Esophagus muscularis mucosa (tissue), 4 donors: ENCODE results near the gene IL36B. TPM values are rescaled to one million over a fixed set of nuclear protein-coding genes. Genes with fewer than 3 reads are reported as not detected.

ENCODE experiments used
- DNase-seq: peaks from one replicate; pipeline ENCODE4 v3.0.0-alpha.2; 2017; ENCODE audit errors: extremely low spot score
- H3K27ac ChIP-seq, 4 donors: fragments of 200-600 bp; sonication (generic); replicated peaks in 1 of 4; 1 replicate in 3 of 4; 2 replicates in 1 of 4; pipeline ENCODE4 v1.5.1; 2016 to 2019; ENCODE audit warnings: mild to moderate bottlenecking in 1 of 4
- H3K27me3 ChIP-seq, 4 donors: fragments of 200-600 bp; sonication (generic); one replicate each; pipeline versions ENCODE4 v1.5.1 to v1.6.0; 2016 to 2019
- H3K36me3 ChIP-seq, 4 donors: fragments of 200-600 bp; sonication (generic); one replicate each; pipeline ENCODE4 v1.5.1; 2016 to 2019
- H3K4me1 ChIP-seq, 4 donors: fragments of 200-600 bp; sonication (generic); one replicate each; pipeline ENCODE4 v1.5.1; 2016 to 2019
- H3K4me3 ChIP-seq, 4 donors: fragments of 200-600 bp; sonication (generic); 1 replicate in 2 of 4; 2 replicates in 2 of 4; pipeline ENCODE4 v1.5.1; 2016 to 2019; ENCODE audit warnings: mild to moderate bottlenecking in 4 of 4, moderate library complexity in 1 of 4
- H3K9me3 ChIP-seq, 4 donors: fragments of 200-600 bp; sonication (generic); 1 replicate in 3 of 4; 2 replicates in 1 of 4; pipeline ENCODE4 v1.5.1; 2016 to 2019
- CTCF ChIP-seq, 3 experiments: fragments of 200-600 bp in 2 of 3; fragments of 450-650 bp in 1 of 3; sonication (generic) in 2 of 3; IDR thresholded peaks; one replicate each; pipeline ENCODE4 v1.5.1; 2017 to 2019; ENCODE audit warnings: antibody characterized with exemption in 3 of 3, mild to moderate bottlenecking in 2 of 3, moderate library complexity in 1 of 3
- EP300 ChIP-seq: sonication (generic); formaldehyde crosslinking; IDR thresholded peaks from one replicate; pipeline ENCODE4 v1.6.1; 2017; ENCODE audit warnings: antibody characterized with exemption
- POLR2A ChIP-seq: fragments of 450-650 bp; IDR thresholded peaks from one replicate; pipeline ENCODE4 v1.6.1; 2017; ENCODE audit warnings: antibody characterized with exemption, moderate library complexity, mild to moderate bottlenecking, low read depth
- POLR2AphosphoS5 ChIP-seq, 2 donors: sonication (generic); formaldehyde crosslinking; IDR thresholded peaks; one replicate each; pipeline ENCODE4 v1.6.1; 2017; ENCODE audit warnings: antibody characterized with exemption in 2 of 2
- WGBS: methylation state at CpG from one replicate; pipeline ENCODE4 v1.1.5; 2018; 5-methylcytosine and 5-hydroxymethylcytosine counted together
- intact Hi-C: fragments of 100-400 bp; cut with DNase I; formaldehyde crosslinking; loops from one replicate; pipeline ENCODE4 v1.15.1; 2023
- total RNA-seq, 4 donors: library from RNA; depleted of rRNA; stranded (reverse); fragments of >200 nt; gene quantifications; one replicate each; pipeline versions ENCODE4 v1.1.0 to v1.2.1, GENCODE V29; 2016

IL36B gene
- total RNA-seq, 4 donors from 2014 or later, result not detected

GRCh38 chr2:113093613-113093977 is 40.9 kb upstream of the IL36B start:
- TF ChIP-seq EP300, result no peak
- no peak for TF ChIP-seq CTCF (IDR thresholded peaks at IDR 0.05)
- TF ChIP-seq POLR2AphosphoS5 (IDR thresholded peaks at IDR 0.05), result no peak
- no peak for TF ChIP-seq POLR2A
- 54% methylated on average over 2 of the region's 2 CpGs for WGBS
- intact Hi-C loops, result no loop called here
- Histone ChIP-seq H3K4me1 (no peaks in the 10 kb centered on the region), H3K4me3 (no peak overlapping the region), H3K27me3 (peaks cover 0 to 13% (median 0%) of the 10 kb centered on the region in 4 donors), H3K36me3 (no peaks in the 10 kb centered on the region), H3K9me3 (peaks cover 0 to 3% (median 0%) of the 10 kb centered on the region in 4 donors), H3K27ac (no peak overlapping the region)
- DNase-seq, result peak; percentile 37

GRCh38 chr2:113092864-113093612 is 40.4 kb upstream of the IL36B start:
- Histone ChIP-seq H3K36me3 (no peaks in the 10 kb centered on the region), H3K27me3 (peaks cover 0 to 14% (median 0%) of the 10 kb centered on the region in 4 donors), H3K9me3 (peaks cover 0 to 3% (median 0%) of the 10 kb centered on the region in 4 donors), H3K4me3 (no peak overlapping the region), H3K4me1 (no peaks in the 10 kb centered on the region), H3K27ac (no peak overlapping the region)
- peak; percentile 89 for DNase-seq
- TF ChIP-seq POLR2AphosphoS5 (IDR thresholded peaks at IDR 0.05) (no peak), POLR2A (no peak), CTCF (IDR thresholded peaks at IDR 0.05) (no peak), EP300 (no peak)
- 90% methylated on average over 5 of the region's 5 CpGs for WGBS
- intact Hi-C loops, result no loop called here

- Histone ChIP-seq H3K36me3 (no peaks in the 10 kb centered on the region), H3K27me3 (peaks cover 0 to 14% (median 0%) of the 10 kb centered on the region in 4 donors), H3K9me3 (peaks cover 0 to 8% (median 0%) of the 10 kb centered on the region in 4 donors), H3K4me3 (no peak overlapping the region), H3K4me1 (no peaks in the 10 kb centered on the region), H3K27ac (no peak overlapping the region)
- TF ChIP-seq POLR2AphosphoS5 (IDR thresholded peaks at IDR 0.05), result no peak
- no peak for TF ChIP-seq POLR2A
- TF ChIP-seq CTCF (IDR thresholded peaks at IDR 0.05), result no peak
- TF ChIP-seq EP300, result no peak
- DNase-seq, result peak; percentile 50
- intact Hi-C loops, result no loop called here
- WGBS, result 78% methylated on average over 4 of the region's 4 CpGs
These were observed 38.7 kb upstream of the IL36B start for GRCh38 chr2:113091231-113091896.

GRCh38 chr2:113089916-113090315 is 37.2 kb upstream of the IL36B start:
- peaks cover 0 to 14% (median 0%) of the 10 kb centered on the region in 4 donors for H3K27me3 ChIP-seq
- H3K36me3 ChIP-seq, result no peaks in the 10 kb centered on the region
- peaks cover 0 to 7% (median 0%) of the 10 kb centered on the region in 4 donors for H3K9me3 ChIP-seq
- H3K4me1 ChIP-seq, result no peaks in the 10 kb centered on the region
- TF ChIP-seq POLR2A, result no peak
- no peak for TF ChIP-seq EP300
- TF ChIP-seq CTCF (IDR thresholded peaks at IDR 0.05), result no peak
- no peak for TF ChIP-seq POLR2AphosphoS5 (IDR thresholded peaks at IDR 0.05)
- intact Hi-C loops, result no loop called here
- peak; percentile 50 for DNase-seq
- no peak overlapping the region for H3K4me3 ChIP-seq
- H3K27ac ChIP-seq, result no peak overlapping the region
